GM18868 (cell line): Measurements from ENCODE around the gene LDLRAD3.

Source experiments
- ATAC-seq: cut with Tn5 transposase; IDR thresholded peaks from one replicate; pipeline ENCODE4 v1.9.1; 2021; ENCODE audit warnings: mild to moderate bottlenecking, moderate library complexity; ENCODE audit not compliant: unreplicated experiment

LDLRAD3 gene

DNA sequence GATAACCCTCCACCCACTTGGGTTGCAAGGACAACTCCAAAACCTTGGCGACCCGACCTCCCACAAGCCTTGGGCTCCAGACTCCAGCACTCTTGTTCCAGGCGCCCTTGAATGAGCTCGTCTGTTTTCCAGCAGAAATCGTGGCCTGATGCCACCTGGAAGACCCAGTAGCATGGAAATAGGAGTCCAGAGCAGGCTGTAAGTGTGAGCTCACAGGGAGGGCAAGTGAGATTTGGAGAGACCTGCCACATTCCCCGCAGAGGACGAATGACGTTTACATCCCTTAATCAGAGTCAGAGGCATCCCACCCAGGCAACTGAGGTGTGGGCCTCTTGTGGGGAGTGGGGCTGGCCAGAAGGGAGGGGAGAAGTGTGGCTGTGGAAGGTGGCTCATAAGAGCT, 71.9 kb downstream of the LDLRAD3 start:
- ATAC-seq: no peak

DNA sequence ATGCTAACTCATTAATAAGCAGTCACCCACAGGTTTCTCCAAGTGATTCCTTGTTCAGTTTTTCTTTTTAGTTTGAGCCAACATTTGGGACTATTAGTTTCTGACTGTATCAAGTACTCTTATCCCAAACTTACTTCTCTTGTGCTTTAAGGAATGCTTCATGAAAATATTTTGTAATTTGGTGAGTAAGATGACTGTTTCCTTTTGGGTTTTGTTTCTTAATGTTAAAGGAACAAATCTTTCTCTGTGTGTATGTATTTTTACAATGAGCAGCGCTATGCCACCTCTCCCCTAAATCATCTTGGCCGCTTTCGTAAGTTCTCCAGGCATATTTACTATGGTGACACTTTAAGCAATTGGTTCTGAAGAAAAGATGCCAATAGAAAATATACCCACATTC, 72.4 kb downstream of the LDLRAD3 start:
- no peak for ATAC-seq

- no peak for ATAC-seq
These were observed 72.8 kb downstream of the LDLRAD3 start for GRCh38 chr11:36016709-36017108.

GRCh38 chr11:36019005-36019596, 75.2 kb downstream of the LDLRAD3 start:
- ATAC-seq: no peak

- no peak for ATAC-seq
These were observed 75.9 kb downstream of the LDLRAD3 start for GRCh38 chr11:36019722-36020121.

DNA sequence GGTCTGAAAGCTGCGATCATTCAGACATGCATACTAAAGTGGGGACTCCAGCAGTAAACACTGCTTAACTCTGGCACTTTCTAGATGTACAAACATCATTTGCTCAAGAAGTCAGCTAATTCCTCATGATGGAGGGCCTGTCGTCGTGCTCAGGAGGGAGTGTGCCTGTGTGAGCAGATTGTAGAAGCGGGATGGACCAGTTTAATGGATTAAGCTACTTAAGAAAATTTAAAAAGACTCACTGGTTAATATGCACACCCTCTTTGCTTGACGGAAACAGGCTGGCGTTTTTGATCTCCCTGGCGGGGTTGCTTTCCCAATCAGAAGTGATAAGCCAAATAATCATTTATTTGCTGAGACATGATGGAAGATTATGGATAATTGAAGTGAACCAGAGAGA, 79.0 kb downstream of the LDLRAD3 start:
- no peak for ATAC-seq

- ATAC-seq: no peak
These were observed 80.1 kb downstream of the LDLRAD3 start for GRCh38 chr11:36023922-36024321.

GRCh38 chr11:36024716-36025115, 80.9 kb downstream of the LDLRAD3 start:
- ATAC-seq: no peak

- ATAC-seq: no peak
These were observed 82.6 kb downstream of the LDLRAD3 start for GRCh38 chr11:36026315-36026968.

DNA sequence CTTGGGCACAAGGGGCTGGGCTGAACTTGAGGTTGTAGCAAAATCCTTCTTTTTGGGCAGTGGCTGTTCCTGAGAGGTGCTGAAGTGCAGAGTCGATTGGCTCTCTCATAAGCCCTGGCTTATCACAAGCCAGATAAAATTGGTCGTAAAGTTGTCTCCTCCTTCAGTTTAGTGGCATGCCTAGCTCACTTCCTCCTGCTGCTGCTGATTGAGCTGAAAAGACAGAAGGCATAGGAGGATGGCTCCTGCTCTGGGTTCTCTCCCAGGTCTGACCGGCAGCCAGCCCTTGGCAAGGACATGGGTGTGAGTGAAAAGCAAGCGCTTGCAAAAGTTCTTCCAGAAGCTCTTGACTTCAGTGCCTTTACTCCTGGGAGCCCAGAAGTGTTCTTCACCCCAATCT, 83.9 kb downstream of the LDLRAD3 start:
- no peak for ATAC-seq

GRCh38 chr11:36029616-36030015, 85.8 kb downstream of the LDLRAD3 start:
- ATAC-seq: no peak

- no peak for ATAC-seq
These were observed 86.9 kb downstream of the LDLRAD3 start for GRCh38 chr11:36030731-36031281.

DNA sequence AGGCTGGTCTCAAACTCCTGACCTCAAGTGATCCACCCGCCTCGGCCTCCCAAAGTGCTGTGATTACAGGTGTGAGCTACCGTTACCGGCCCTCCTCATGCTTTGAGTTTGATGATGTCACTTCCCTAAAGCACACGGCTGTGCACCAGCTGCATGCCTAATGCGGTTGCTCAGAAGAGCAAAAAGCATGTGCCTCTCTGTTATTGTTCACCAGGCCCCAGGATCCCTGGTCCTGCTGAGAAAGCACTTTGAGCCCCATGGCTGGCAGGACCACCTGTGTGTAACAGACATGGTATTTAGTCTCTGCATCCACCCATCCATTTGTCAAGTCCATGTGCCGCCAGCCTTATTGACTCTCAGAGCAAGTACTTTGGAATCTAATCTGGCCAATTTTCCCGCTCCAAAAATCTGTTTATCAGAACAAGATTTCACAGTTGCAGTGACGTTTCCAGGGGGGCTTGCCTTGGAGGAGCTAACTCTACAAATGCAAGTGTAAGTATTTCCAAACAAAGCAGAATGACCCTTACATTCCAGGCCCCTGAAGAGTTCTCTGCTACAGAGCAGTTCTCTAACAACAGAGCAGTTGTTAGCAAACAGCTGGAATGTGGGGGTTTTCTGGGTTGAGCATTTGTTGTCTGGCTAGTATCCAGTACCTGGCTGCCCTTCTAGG, 89.4 kb downstream of the LDLRAD3 start:
- ATAC-seq: no peak

- no peak for ATAC-seq
These were observed 90.1 kb downstream of the LDLRAD3 start for GRCh38 chr11:36033936-36034335.

GRCh38 chr11:36034551-36035331, 90.9 kb downstream of the LDLRAD3 start:
- no peak for ATAC-seq

GRCh38 chr11:36035454-36035853, 91.6 kb downstream of the LDLRAD3 start:
- ATAC-seq: no peak

GRCh38 chr11:36035999-36036398, 92.1 kb downstream of the LDLRAD3 start:
- no peak for ATAC-seq

- no peak for ATAC-seq
These were observed 93.2 kb downstream of the LDLRAD3 start for GRCh38 chr11:36037031-36037430.

DNA sequence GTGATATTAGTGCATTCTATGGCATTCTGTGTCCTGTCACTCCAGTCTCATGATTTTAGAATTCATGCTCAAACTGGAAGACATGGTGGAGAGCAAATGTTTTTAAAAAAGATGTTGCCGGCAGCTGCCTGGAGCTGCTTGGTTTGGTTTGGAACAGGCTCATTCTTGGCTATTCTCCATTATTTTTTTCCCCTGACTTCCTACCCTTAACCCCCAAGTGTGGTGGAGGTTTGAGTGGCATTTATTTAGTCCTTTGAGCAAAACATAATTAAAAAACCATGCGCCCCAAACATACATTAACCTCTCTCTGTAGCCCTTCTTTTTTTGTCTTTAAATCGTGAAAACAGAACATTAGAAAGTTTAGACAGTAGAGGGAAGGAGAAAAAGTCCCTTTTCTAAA, 94.7 kb downstream of the LDLRAD3 start:
- ATAC-seq: no peak

DNA sequence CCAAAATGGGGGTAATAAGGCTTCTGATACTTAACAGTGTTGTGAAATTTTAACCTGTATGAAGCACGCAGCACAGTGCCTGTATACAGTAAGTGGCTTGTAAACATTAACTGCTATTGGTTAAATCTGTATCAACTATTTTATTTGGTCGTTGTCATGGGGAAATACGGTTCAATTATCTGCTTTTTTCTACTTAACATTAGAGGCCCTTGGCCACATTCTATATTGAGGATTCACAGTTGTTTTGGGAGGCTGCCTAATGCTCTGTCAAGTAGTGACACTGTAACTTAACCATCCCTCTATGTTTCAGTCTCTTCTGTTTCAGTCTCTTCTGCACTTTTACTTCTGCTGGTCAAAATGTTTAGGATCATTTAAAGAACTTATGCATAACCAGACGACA, 95.6 kb downstream of the LDLRAD3 start:
- ATAC-seq: no peak

GRCh38 chr11:36041988-36042611, 98.2 kb downstream of the LDLRAD3 start:
- no peak for ATAC-seq
